Adipose tissue (tissue), 3 donors: ENCODE data around the gene COL4A4. TPM values are rescaled to one million over a fixed set of nuclear protein-coding genes. Genes with fewer than 3 reads are reported as not detected.
"Not testable (repeated sequence)": the region's sequence is repeated elsewhere in the genome, so short reads cannot be mapped to it uniquely, and the experiment has no call there.

Experiments used
- H3K27ac ChIP-seq: one replicate; pipeline ENCODE4 v1.5.1; 2013; ENCODE audit warnings: low read depth, low read length
- WGBS, 3 donors: extraction: QIAGEN DNeasy Blood & Tissue Kit; methylation state at CpG; one replicate each; pipeline ENCODE4 v1.1.7; 2013; 5-methylcytosine and 5-hydroxymethylcytosine counted together
- polyA plus RNA-seq, 3 donors: library from polyadenylated mRNA; stranded (reverse); fragments of 200-250 nt; gene quantifications; one replicate each; pipeline ENCODE4 v1.2.3, GENCODE V29; 2013
- donor health status: healthy with polysubstance abuse.
- donor health status: Bipolar disorder and iron deficiency.
- donor health status: healthy.

The COL4A4 gene
- polyA plus RNA-seq, 3 donors: 0.18 to 1.6 (median 0.67) TPM

DNA sequence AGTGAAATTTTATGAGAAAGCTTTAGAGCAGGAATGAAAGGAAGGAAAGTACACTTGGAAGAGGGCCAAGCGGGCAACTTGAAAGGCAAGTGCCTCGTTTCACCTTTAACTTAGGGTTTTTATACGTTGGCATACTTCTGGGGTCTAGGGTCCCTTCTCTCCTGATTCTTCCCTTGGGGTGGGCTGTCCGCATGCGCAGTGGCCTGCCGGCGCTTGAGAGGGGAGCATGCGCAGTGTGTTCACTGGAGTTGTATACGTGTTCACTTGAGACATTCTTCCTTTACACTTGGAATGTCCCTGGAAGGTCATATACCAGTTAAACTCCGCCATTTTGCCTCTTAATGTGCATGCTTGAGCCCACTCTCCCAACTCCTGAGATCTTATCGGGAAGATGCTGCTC, 7.8 kb upstream of the COL4A4 start:
- 90 to 95% (median 94%) methylated on average over 11 of the region's 11 CpGs for WGBS, 3 donors
- not testable (repeated sequence) for H3K27ac ChIP-seq

DNA sequence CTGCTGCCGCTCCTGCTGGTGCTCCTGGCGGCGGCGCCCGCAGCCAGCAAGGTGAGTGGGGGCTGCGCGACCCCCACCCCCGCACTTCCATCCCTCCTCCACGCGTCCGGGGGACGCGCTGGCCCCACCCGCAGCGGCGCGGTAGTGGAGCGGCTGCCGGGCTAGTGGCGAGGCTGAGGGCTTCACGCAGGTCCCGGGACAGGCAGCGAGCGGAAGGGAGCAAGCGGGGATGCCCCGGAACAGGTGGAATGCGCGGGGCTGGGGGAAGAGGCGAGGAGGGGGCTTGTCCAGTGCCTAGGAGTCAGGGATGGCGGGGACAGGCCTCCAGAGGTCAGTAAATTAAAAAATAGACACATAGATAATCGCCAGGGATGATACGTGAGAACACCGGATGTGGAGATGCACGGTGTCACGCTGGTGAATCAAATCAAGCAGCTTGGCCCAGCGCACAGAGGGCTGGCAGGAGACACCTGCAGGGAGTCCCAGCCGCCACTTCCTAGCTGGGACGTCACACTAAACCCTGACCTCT, 822 bp upstream of the COL4A4 start:
- H3K27ac ChIP-seq: no peak overlapping the region
- WGBS, 3 donors: 1 to 4% (median 3%) methylated on average over 37 to 38 of the region's 38 CpGs

DNA sequence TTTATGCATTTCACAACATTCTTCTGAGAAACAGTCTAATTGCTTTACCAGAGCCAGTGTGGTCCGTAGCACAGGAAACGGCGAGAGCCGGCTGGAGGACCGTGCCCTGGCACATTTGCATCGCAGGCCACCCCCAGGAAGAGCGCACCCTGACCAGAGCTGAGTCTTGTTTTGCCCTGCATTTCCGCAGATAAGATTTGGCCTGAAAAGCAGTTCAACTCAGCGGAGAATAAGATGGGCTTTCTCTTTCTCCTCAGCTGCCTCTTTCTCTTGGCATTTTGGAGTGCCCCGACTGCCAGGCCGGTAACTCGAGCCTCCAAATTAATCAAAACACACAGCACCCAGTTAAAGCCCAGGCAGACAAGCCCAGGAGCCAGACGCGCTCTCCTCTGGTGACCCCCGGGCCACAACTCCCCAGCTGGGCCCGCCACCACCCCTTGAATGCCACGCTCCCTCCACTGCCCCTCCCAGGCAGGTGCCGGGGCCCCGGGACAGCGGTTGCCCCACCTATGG, 464 bp downstream of the COL4A4 start:
- H3K27ac ChIP-seq: no peak overlapping the region
- WGBS, 3 donors: 2 to 3% (median 3%) methylated on average over 18 to 20 of the region's 20 CpGs

DNA sequence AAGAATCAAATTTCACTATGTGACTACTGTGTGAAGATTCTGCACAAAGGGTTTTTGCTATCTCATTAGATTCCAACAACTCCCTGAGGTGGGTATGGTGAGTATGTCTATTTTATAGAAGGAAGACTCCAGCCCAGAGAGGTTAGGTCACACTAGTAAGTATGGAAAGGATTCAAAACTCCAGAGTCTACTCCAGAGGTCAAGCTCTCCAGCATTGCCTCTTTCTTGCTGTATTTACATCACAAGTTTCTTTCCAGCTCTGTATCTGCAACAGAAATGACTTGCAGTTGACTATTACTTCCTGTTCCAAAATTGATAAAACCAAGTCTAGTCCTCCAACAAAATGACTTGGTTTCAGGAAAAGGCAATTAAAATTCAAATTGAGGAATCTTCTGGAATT, 2.1 kb downstream of the COL4A4 start:
- H3K27ac ChIP-seq: no peak overlapping the region

DNA sequence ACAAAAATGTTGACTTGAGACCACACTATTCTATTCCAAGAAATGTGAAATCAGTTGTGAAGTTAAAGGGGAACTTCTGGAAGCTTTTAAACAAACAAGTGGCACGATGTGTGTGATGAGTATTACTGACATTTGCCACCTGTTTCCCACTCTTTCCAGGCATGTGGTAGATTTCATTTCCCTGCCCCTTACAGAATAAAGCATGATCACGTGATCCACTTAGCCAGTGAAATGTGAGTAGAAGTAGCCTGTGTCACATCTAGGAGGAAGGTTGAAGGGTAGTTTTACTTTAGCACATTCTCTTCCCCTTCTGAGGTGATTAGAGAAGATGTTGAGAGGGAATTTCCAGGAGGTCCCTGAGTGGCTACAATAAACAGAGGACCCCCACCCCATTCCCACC, 3.8 kb downstream of the COL4A4 start:
- WGBS, 3 donors: 46 to 61% (median 48%) methylated on average over 2 of the region's 2 CpGs
- no peak overlapping the region for H3K27ac ChIP-seq

DNA sequence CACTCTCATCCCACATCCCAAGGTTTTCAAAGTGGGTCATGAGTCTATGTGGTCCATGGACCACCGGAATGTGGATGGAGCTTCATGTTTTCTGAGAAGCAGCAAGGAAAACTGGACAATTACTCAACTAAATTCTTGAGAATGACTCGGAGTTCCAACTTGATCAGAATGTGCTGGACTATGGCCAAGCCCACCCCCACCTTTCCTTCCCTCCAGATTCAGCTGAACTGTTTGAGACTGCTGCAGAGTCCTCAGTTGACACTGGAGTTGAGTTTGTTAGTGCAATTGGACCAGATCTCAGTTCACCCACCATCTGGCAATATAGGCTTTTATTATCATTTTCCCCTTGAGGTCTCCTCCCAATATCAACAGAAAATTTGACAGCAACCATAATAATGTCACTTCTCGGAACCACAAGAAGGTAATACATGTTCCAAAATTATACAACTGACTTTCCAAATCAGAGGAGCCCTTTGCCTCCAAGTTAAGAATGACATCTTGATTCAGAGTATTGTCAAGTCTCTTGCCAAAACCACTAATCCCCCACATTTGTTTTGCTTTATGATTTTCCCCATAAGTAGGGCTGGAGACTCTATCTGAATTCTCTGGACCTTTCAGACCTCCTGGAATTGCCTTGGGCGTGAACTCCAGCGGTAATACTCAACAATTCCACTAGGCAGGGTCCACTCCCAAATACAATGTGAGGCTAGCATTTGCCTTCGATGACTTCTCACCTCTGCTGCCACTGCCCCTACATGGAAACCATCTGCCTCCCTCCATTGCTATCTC, 8.8 kb downstream of the COL4A4 start:
- WGBS, 3 donors: 76 to 84% (median 80%) methylated on average over 6 of the region's 6 CpGs
- no peak overlapping the region for H3K27ac ChIP-seq

DNA sequence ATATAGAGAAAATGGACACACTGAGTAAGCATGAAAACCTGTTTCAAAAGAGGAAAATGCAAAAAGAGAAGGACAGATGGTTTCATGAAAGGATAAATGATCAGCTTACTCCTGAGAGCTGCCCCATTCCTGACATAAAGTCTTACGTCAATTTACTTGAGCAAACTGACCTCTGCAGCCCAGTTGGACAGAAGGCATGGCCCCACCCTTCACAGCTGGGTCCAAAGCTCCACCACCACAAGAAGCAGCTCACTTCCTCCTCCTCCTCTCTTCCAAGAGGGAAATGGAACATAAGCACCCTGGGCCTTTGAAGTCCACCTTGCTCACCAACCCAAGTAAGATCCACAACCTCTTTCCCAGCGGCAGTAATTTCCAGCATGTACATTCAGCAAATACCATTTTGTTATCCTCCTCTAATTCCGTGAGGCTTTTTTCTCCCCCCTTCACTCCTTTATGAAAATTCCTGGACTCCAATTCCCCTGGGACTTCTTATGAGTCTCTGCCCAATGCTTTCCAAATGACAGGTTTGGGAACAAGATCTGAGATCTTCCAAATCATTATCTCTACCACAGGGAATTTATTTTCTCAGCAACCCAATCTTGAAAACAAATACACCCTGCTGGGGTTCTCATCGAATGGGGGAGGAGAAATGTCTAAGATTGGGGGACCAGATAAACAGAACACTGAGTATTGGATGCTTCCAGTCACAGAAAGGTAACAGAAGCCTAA, 10.1 kb downstream of the COL4A4 start:
- WGBS, 3 donors: 61 to 68% (median 64%) methylated on average over 4 of the region's 4 CpGs
- no peak overlapping the region for H3K27ac ChIP-seq

DNA sequence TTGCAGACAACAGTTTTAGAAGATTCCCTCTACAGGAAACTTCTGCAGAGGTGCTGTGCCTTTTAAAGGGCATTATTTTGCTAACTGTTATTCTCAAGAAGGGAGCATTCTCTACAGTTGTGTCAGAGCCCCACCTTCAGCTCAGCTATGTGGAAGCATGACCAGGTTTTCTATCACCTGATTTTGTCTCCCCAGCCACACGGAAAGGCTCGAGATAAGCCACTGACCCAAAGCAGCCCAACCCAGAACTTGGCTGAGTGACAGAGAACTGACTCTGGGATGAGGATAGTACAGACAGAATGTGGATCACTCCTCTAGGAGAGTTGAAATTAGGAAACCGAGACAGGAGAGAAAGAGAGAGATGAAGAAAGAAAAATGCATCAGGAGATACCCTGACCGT, 10.7 kb downstream of the COL4A4 start:
- WGBS, 3 donors: 71 to 79% (median 77%) methylated on average over 4 of the region's 4 CpGs
- H3K27ac ChIP-seq: no peak overlapping the region

DNA sequence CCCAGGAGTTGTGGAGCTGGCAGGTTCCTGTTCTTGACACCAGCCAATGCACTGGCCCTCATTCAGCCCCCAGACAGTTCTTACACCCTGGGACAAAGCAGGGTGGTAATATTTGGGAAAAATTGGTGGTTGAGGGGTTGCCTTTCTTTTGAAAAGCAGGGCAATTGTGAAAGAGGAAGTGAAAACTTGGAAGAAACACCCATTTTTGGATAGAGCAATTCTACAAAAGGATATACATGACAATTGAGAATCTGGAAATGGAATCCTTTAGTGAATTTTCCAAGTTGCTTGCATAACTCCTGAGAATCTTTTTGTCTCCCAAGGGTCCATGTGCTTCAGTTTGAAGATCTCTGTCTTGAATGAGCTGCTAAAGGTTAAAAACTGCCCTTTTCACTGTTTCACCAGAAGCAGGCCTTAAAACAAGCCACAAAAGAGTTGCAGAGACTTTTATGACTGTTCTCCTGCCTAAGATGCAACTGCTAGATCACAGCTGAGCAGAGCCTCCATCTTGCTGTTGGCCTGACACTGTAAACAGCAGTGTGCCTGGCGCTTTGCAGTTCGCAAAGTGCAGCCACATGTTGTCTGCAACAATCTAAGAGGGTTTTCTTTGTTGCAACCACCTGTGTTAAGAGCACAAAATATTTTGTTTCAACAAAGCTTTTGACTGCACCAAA, 11.8 kb downstream of the COL4A4 start:
- WGBS, 3 donors: 95 to 97% (median 96%) methylated on average over 2 of the region's 2 CpGs
- no peak overlapping the region for H3K27ac ChIP-seq

DNA sequence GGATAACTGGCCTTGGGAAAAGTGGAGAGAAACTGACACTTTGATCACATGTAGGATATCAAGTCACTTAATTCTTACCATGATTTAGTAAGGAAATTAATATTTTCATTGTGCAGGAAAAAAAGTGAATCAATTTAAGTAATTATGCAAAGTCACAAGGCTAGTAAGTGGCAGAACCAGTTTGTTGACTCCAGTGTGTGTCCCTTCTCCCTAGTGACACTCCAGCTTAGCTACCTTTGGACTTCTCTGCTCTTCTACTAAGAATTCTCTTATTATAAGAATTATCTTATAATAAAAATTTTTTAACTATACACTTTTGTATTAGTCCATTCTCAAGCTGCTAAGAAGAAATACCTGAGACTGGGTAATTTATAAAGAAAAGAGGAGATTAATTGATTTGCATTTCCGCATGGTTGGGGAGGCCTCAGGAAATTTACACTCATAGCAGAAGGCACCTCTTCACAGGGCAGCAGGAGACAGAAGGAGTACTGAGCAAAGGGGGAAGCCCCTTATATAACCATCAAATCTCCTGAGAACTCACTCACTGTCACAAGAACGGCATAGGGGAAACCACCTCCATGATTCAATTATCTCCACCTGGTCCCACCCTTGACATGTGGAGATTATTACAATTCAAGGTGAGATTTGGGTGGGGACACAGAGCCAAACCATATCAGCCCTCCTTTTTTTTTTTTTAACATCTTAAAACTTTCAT, 13.6 kb downstream of the COL4A4 start:
- 69 to 86% (median 85%) methylated on average over 2 of the region's 2 CpGs for WGBS, 3 donors
- H3K27ac ChIP-seq: no peak overlapping the region

DNA sequence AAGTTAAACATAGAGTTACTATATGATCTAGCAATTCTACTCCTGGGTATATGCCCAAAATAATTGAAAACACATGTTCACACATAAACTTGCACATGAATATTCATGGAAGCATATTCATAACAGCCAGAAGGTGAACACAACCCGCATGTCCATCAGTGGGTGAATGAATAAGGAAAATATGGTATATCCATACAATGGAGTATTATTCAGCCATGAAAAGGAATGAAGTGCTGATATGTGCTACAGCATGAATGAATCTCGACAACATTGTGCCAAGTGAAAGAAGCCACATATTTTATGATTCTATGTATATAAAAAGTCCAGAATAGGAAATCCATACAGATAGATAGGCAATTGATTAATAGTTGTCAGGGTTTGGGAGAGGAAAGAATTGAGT, 15.9 kb downstream of the COL4A4 start:
- H3K27ac ChIP-seq: no peak overlapping the region
- 73 to 87% (median 84%) methylated on average over 2 of the region's 2 CpGs for WGBS, 3 donors

DNA sequence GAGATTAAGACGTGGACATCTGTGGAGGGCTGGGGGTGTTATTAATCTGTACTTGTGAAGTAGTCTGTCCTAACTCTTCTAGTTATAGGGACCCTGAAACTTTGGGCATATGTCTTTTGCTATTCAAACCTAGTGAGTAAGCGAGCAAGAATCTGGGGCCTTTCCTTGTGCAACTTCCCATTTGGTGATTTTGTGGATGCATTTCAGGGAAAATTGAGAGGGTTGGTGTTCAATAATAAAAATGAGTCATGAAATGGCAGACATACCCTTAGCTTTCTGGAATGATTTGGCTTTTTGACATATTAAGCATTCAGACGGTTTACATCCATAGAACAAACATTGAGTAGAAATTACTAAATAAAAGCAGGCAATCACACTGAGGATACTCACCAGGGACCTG, 17.0 kb downstream of the COL4A4 start:
- WGBS, 3 donors: 81 to 88% (median 84%) methylated on average over 3 of the region's 3 CpGs
- H3K27ac ChIP-seq: no peak overlapping the region

DNA sequence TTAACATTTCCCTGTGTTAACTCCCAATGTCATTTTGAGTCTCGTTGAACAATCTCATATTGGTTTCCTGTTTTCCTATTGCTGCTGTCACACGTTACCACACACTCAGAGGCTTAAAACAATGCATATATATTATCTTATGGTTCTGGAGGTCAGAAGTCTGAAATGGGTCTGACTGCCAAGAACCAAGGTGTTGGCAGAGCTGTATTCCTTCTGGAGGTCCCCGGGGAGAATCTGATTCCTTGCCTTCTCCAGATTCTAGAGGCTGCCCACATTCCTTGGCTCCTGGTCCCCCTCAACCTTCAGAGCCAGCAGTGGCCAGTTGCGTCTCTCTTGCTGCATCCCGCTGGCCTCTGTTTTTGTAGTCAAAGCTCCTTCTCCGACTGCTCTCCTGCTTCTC, 17.5 kb downstream of the COL4A4 start:
- no peak overlapping the region for H3K27ac ChIP-seq
- WGBS, 3 donors: 70 to 92% (median 75%) methylated on average over 6 of the region's 6 CpGs

DNA sequence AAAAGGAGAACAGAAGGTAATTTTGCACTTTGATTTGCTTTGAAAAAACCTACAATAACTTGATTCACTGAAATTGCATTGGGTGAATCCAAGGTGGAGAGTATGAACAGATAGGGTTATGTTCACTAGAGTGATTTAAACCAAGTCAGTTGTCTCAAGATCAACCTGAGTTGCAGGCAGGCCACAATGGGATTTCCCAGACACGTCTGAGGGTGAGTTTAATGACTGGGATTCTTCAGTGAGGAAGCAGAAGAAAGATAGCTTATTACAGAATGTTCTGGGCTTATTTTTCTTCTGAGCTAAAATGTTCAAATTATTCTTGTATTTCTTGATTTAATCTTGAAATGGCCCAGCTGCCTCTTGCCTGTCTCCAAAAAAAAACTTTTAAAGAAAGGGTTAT, 20.1 kb downstream of the COL4A4 start:
- 33 to 76% (median 47%) methylated on average over 1 of the region's 1 CpG for WGBS, 3 donors
- H3K27ac ChIP-seq: no peak overlapping the region

DNA sequence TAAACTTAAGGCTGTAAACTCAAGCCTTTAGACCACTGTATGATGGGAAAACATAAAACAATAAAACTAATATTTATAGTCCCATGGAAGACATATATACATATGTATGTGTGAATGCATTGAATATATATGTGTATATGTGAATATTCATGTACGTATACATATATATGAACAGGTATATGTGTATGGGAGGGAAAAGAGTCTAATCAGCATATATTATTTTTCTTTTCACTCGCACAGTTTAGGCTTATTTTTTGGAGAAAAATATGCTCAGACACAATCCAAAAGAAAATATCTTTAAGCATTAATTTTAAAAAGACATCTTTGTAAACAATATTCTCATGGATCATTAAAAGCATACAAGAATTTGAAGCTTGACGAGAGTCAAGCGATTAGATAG, 22.7 kb downstream of the COL4A4 start:
- H3K27ac ChIP-seq: no peak overlapping the region
- WGBS, 3 donors: 89 to 92% (median 91%) methylated on average over 4 of the region's 4 CpGs

DNA sequence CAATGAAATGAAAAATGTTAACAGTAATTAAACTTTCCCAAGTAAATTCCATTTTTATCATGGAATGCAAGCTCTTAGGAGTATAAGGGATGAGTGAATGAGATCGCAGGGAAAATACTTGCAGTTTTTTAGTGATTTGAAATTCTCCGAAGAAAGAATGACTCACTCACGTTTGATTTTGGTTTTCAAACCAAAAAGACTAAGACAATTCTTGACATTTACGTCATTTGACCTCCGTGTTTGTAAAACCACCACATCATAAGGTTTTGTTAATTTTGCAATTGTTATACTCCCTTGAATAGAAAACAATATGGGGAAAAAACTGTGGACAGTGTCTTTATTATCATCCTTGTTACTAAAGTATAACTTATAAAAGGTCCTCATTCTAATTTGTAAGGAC, 29.4 kb downstream of the COL4A4 start:
- WGBS, 3 donors: 76 to 88% (median 80%) methylated on average over 5 of the region's 5 CpGs
- H3K27ac ChIP-seq: no peak overlapping the region

DNA sequence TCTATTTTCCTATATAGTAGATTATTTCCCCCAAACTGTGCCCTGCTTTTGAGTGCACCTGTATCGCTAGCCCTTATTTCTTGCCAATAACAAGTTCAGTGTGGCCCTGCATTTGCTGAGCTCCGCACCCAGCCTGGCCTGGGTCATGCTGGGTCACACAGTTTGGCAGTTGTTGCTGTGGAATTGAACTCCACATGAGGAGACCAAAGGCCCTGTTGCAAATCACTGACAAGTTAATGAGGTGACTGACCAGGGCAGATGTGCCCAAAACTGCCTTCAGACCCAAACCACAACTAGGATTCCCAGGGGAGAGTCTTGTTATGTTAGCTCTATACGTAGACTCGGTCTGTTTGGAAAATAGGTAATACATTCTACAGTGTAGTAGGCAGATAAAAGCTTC, 31.0 kb downstream of the COL4A4 start:
- 68 to 82% (median 69%) methylated on average over 4 of the region's 4 CpGs for WGBS, 3 donors
- no peak overlapping the region for H3K27ac ChIP-seq

DNA sequence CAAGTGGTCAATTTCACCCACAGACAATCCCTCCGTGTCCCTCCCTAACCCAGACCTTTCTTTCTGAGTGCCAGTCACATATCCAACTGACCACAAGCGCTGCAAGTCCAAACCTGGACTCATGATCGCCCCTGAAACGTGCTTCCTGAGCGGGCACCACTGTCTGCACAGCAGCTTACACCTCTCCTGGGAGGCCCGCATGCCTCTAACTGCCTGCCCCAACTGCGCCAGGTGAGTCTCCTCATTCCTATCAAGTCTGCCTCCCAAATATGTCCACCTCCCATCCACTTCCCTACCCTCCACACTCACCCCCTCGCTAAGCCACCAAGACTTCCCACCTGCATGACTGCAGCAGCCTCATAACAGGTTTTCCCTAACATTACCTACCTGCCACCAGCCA, 33.4 kb downstream of the COL4A4 start:
- no peak overlapping the region for H3K27ac ChIP-seq
- 82 to 88% (median 84%) methylated on average over 8 of the region's 8 CpGs for WGBS, 3 donors
